HG03280 (cell line): Measurements from ENCODE around the gene TASOR2.

Experiments used
- ATAC-seq: cut with Tn5 transposase; IDR thresholded peaks from one replicate; pipeline ENCODE4 v1.9.1; 2021; ENCODE audit warnings: mild to moderate bottlenecking, moderate library complexity; ENCODE audit not compliant: unreplicated experiment

TASOR2 gene

GRCh38 chr10:5654218-5654755 lies 30.4 kb upstream of the TASOR2 start:
- no peak for ATAC-seq

- no peak for ATAC-seq
Observed at GRCh38 chr10:5655121-5655520, 29.5 kb upstream of the TASOR2 start.

GRCh38 chr10:5656737-5657579 lies 27.7 kb upstream of the TASOR2 start:
- no peak for ATAC-seq

- no peak for ATAC-seq
Observed at GRCh38 chr10:5658871-5659618, 25.6 kb upstream of the TASOR2 start.

DNA sequence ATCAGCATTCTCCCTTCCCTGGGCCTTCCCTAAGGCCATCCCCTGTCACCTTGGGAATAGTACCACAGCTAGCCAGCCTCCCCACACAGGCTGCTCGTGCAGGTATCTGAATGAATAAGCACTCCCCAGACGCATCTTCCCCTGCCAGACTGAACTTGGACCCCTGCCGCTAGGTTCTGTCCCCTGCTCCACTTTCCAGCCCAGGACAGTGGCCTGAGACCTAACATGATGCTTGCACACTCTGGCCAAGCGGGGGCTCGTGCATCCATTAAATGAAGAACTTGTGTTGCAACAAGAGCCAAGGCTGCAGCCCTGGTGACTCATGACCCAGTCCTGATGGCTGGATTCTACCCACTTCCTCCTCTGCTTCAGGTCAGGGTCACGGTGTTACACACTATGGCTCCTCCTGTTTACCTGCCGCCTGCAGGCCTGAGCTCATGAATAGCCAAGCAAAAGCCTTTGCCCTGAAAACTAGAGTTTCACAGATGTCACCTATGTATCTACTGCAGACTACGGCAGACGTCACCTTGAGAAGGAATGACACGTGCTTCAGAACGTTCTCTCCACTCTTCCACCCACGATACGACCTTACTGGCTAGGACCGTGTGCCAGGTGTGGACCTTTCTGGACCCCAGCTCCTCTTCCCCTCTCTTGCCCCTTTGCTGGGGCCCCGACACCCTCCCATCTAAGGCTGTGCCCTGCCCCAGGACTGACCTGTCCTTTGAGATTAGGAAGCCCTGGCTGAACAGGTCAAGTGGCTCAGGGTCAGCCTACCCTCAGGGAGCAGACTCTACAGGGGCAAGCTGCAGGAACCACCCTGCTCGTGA lies 24.7 kb upstream of the TASOR2 start:
- ATAC-seq: no peak

DNA sequence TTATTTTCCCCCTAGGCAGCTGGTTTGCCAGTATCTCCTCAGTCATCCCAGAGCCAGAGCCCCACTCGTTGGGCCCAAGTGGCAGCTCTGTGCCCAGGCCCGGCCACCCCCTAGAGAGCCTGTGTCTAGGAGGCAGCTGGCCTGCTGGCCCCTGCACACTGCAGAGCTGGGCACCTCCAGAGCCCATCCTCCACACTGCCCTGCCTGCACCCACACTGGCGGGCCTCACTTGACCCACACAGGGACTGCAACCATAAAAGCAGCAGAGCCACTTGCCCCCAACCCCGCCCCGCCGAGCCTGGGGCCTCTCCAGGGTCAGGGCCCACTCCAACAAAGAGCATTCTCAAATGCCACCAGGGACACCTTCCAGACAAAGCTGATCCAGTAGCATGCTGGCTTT lies 23.6 kb upstream of the TASOR2 start:
- ATAC-seq: no peak

DNA sequence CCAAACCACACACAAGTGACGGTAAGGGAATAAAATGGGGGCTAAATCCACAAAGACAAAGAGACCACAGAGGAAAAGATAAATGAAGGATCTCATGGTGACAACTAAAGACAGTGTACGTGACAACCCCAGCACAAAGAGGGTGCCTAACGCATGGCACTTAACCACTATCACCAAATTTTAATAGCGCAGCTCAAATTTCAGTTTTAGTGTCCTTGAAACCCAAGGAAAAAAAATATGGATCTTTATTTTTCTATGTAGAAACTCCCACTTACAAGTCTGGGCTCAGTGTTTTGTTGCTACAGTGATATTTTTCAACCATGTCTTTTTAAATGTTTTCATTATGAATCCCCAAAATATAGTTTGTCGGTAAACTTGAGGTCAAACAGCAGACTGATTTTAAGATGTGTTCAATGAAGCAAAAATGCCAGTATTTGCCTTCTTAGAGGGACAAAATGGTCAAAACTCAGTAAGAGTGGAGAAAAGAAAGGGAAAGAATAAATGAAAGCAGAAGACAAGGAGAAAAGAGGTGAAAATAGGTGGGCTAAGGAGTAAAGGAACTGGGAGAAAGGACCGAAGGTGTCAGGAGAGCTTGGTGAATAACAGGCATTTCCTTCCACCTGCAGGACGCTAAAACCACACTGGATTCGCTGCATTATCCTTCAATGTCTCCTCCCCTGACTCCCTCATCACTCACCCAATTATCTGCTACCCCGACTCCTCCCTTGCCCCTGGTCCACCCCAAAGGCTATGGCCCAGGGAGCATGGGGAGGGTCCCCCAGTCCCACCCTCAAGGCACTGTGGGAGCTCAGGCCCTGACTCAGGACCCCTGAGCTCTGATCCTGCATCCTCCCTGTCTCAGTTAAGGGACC lies 21.7 kb upstream of the TASOR2 start:
- no peak for ATAC-seq

DNA sequence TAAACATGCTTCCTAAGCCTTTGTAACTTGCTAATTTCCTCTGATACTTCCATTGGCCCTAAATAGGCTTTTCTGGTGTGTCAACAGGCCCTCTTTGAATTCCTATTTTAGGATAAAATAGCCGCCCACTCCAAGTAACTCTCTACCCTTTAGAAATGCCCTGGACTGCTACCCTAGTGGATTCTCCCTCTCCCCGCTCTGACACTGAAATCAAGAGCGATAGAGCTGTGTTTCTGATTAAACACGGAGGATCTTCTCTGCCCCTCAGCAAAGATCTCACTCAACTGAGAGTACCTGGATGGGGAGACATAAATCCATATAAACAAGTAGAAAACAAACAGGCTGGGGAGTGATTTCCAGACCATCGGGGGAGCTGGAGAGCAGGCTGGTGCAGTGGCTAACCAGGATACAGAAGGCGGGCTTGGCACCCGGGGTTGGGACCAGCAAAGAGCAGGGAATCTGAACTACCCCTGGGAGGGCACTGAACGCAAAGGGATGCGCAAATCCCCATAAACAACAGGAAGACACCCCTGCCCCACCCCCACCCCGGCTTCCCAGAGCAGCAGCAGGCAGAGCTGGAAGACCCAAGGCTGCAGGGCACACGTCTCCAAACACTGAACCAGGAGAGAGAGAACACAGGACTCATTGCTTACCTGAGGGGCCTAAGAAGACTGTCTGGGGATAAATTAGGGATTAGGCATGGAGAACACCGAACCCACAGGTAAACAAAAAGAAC lies 20.8 kb upstream of the TASOR2 start:
- ATAC-seq: no peak

- ATAC-seq: no peak
Observed at GRCh38 chr10:5665373-5666007, 19.1 kb upstream of the TASOR2 start.

DNA sequence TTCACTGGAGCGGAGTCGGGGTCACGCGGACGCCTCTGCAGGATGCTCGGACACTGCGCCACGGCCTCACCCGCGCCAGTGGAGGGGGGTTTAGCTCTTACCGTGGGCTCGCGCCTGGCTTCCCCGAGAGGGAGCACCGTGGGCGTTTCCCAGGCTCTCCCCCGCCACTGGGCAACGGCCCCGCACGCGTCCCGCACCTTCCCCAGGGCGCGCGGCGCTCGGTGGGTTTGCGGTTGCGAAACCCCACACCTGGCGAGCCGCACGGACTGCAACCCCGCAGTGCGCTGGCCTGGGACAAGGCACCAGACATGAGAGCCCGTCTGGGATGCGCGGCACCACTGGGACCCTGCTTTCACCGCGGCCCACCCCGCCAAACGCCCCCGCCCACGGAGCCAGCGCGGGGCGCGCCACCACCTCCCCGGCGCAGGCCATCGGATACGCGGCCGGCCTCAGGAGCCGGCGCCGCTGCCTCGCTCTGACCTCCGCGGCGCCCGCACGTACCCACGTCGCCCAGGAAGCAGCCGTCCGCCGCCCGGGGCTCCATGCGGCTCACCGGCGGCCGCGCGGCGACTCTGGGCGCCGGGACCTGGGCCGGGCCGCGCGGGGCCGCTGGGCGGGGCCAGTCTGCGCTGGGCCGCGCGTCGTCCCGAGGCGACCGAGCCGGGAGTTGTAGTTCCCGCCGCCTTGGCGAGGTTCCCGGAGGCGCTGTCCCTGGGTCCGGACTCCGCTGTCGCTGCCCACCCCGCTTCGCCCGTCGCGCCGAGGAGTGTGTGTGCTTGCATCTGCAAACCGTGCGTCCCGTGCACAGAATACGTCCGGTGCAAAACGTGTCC lies 18.4 kb upstream of the TASOR2 start, which contains the start of gene ASB13:
Gene ASB13, minus strand, starts transcription at position 588 of the 833 bp plus-strand sequence. Its CDS starts 44 bp downstream, at position 544.
- ATAC-seq: peak; percentile 58

GRCh38 chr10:5666841-5667630 lies 17.6 kb upstream of the TASOR2 start:
- ATAC-seq: no peak

- no peak for ATAC-seq
Observed at GRCh38 chr10:5668429-5668828, 16.2 kb upstream of the TASOR2 start.

DNA sequence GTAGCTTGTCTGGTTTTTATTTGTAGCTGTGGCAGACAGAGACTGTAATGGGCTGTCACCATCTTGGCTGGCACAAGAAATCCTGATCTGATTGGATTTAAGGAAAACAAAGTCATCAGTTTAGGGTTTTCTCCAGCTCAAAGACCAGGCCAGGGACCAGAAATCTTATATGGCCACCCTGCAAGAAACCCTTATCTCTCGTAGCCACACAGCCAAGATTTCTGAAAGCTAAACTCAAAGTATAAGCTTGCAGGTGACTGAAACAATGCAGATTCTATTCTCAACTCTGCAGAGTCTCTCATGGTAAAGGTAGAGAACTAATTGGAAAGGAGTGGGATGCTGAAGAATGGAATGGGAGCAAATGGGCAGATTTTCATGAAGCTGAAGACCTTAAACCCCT lies 15.0 kb upstream of the TASOR2 start:
- ATAC-seq: no peak

DNA sequence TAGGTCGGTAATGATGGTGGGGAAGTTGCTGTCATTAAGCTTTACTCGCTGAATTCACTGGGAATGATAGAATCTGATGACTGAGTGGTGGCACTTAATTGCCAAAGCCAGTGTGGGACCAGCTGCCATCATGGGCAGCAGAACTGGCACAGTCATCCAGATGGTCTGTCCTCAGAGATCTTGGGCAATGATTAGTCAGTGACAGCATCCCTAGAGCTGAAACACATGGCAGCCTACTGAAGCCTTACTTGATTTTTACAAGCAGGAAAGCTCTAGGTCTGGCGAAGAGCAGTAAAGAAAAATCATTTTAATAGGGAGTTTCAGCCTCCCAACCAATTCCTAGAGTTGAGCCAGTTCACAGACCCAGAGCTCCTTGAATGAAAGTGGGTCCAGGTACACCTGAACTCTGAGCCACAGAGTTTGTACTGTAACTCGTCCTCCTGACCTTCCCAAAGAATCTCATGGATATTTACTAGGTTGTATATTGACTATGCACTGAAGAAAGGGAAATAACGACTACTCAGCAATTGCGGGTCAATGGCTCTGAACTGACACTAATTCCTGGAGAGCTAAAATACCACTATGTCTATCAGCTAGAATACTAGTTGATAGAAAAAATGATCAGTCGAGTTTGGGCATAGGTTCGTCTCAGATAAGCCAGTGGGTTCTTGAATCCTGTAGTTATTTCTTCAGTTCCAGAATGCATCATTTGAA lies 13.8 kb upstream of the TASOR2 start:
- no peak for ATAC-seq

- ATAC-seq: no peak
Observed at GRCh38 chr10:5678397-5679036, 6.1 kb upstream of the TASOR2 start.

- no peak for ATAC-seq
Observed at GRCh38 chr10:5679037-5679435, 5.6 kb upstream of the TASOR2 start.
